Measurements from ENCODE around the gene POLN. TPM values are rescaled to one million over a fixed set of nuclear protein-coding genes. Genes with fewer than 3 reads are reported as not detected.

POLN gene
- total RNA-seq, 2 experiments from 2014 or later = 4.0 to 4.4 TPM

GRCh38 chr4:2141762-2142451 lies 100.0 kb downstream of the POLN start:
- TF ChIP-seq CTCF (conservative IDR thresholded peaks at IDR 0.05; ENCODE audit: low read length) = no peak
- TF ChIP-seq EZH2phosphoT487 (IDR thresholded peaks at IDR 0.05; ENCODE audit: borderline replicate concordance, low read depth, low read length) = no peak
- Histone ChIP-seq H3K4me1 (ENCODE audit: insufficient read depth, low read length, poor library complexity, severe bottlenecking) (no peaks in the 10 kb centered on the region), H3K9me2 (ENCODE audit: insufficient read depth, low read length) (no peaks in the 10 kb centered on the region), H2AFZ (ENCODE audit: low read length) (no peak overlapping the region), H3K27ac (ENCODE audit: low read depth, low read length, poor library complexity, severe bottlenecking) (no peak overlapping the region), H3K36me3 (ENCODE audit: insufficient read depth, low read length) (no peaks in the 10 kb centered on the region), H3K9me3 (ENCODE audit: low read length) (no peaks in the 10 kb centered on the region), H3K4me2 (ENCODE audit: low read length) (no peak overlapping the region), H3K79me2 (ENCODE audit: insufficient read depth, low read depth, low read length) (no peaks in the 10 kb centered on the region), H4K20me1 (ENCODE audit: insufficient read depth, low read length) (no peaks in the 10 kb centered on the region), H3K4me3 (ENCODE audit: low read depth, low read length, poor library complexity, severe bottlenecking) (no peak overlapping the region)
- no TSS peak for BruUV-seq (replicated peaks)
- DNase-seq (ENCODE audit: low spot score) = no peak
- intact Hi-C loops (cut with micrococcal nuclease; ENCODE audit: unreplicated experiment) = no loop called here
- POLR2A ChIA-PET = interaction anchor here (0.6 to 0.8 kb wide), 2 partner anchors 10 to 999 kb away, joined by 3 to 4 read pairs; no protein-coding TSS in a partner anchor
- CTCF ChIA-PET (ENCODE audit: unreplicated experiment) = no interaction called here

GRCh38 chr4:2141022-2141761 lies 100.7 kb downstream of the POLN start:
- Histone ChIP-seq H3K27ac (ENCODE audit: low read depth, low read length, poor library complexity, severe bottlenecking) (no peak overlapping the region), H3K9me2 (ENCODE audit: insufficient read depth, low read length) (no peaks in the 10 kb centered on the region), H3K9me3 (ENCODE audit: low read length) (no peaks in the 10 kb centered on the region), H3K4me3 (ENCODE audit: low read depth, low read length, poor library complexity, severe bottlenecking) (no peak overlapping the region), H3K4me1 (ENCODE audit: insufficient read depth, low read length, poor library complexity, severe bottlenecking) (no peaks in the 10 kb centered on the region), H3K4me2 (ENCODE audit: low read length) (no peak overlapping the region), H2AFZ (ENCODE audit: low read length) (no peak overlapping the region), H3K36me3 (ENCODE audit: insufficient read depth, low read length) (no peaks in the 10 kb centered on the region), H4K20me1 (ENCODE audit: insufficient read depth, low read length) (no peaks in the 10 kb centered on the region), H3K79me2 (ENCODE audit: insufficient read depth, low read depth, low read length) (no peaks in the 10 kb centered on the region)
- ChIA-PET CTCF (ENCODE audit: unreplicated experiment) (no interaction called here), POLR2A (no interaction called here)
- TF ChIP-seq CTCF (conservative IDR thresholded peaks at IDR 0.05; ENCODE audit: low read length) (no peak), EZH2phosphoT487 (IDR thresholded peaks at IDR 0.05; ENCODE audit: borderline replicate concordance, low read depth, low read length) (no peak)
- no TSS peak for BruUV-seq (replicated peaks)
- DNase-seq (ENCODE audit: low spot score) = no peak
- intact Hi-C loops (cut with micrococcal nuclease; ENCODE audit: unreplicated experiment) = no loop called here

All from OCI-LY7 (cell line).